ENCODE data around the gene SLC38A9.

DNA sequence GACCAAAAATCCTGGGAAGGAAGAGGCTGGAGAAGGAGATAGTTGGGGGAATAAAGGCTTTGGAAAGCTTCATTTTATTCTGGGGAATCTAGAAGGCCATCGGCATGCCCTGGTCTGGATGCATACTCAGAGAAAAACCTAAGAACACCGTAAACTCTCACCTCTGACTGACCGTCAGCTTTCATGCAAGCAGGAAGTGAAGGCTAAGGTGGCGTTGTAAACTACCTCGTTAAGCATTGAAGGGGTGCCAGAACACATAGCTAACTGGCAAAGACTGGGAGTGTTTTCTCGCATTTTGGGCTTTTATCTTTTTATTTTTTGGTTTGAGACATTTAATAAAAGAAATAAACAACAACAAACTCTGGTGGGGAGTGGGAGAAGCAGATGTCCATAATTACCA is 2.6 kb upstream of the SLC38A9 start:
- TF ChIP-seq, protein P1, sequence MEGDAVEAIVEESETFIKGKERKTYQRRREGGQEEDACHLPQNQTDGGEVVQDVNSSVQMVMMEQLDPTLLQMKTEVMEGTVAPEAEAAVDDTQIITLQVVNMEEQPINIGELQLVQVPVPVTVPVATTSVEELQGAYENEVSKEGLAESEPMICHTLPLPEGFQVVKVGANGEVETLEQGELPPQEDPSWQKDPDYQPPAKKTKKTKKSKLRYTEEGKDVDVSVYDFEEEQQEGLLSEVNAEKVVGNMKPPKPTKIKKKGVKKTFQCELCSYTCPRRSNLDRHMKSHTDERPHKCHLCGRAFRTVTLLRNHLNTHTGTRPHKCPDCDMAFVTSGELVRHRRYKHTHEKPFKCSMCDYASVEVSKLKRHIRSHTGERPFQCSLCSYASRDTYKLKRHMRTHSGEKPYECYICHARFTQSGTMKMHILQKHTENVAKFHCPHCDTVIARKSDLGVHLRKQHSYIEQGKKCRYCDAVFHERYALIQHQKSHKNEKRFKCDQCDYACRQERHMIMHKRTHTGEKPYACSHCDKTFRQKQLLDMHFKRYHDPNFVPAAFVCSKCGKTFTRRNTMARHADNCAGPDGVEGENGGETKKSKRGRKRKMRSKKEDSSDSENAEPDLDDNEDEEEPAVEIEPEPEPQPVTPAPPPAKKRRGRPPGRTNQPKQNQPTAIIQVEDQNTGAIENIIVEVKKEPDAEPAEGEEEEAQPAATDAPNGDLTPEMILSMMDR (IDR thresholded peaks at IDR 0.05): no peak
- no peak for TF ChIP-seq POLR2A (IDR thresholded peaks at IDR 0.05)

Data from lower leg skin (tissue), 3 donors.